Stimulated activated memory B cell treated with anti-CD40 and anti-IgM and Interleukin-4, amounts not matched to agents 10 μg/mL and 1 μg/mL and 100 μg/mL, for 72 hours (primary cell): ENCODE data around the gene PTPN12.

ENCODE experiments used
- ATAC-seq: fragments of 150-1000 bp; cut with Tn5 transposase; 2 replicates; pipeline ENCODE4 v1.10.0; 2021
- H3K27ac Mint-ChIP-seq: one replicate; pipeline ENCODE4 v1.8.0; 2022; ENCODE audit warnings: mild to moderate bottlenecking, mixed read lengths
- H3K27me3 Mint-ChIP-seq: one replicate; pipeline ENCODE4 v1.8.0; 2022; ENCODE audit warnings: mixed read lengths
- H3K36me3 Mint-ChIP-seq: one replicate; pipeline ENCODE4 v1.8.0; 2022; ENCODE audit warnings: mixed read lengths
- H3K4me1 Mint-ChIP-seq: one replicate; pipeline ENCODE4 v1.8.0; 2022; ENCODE audit warnings: mixed read lengths
- H3K4me3 Mint-ChIP-seq: one replicate; pipeline ENCODE4 v1.8.0; 2022; ENCODE audit warnings: mild to moderate bottlenecking, moderate library complexity, mixed read lengths
- H3K9me3 Mint-ChIP-seq: one replicate; pipeline ENCODE4 v1.8.0; 2022; ENCODE audit warnings: mixed read lengths

The PTPN12 gene

DNA sequence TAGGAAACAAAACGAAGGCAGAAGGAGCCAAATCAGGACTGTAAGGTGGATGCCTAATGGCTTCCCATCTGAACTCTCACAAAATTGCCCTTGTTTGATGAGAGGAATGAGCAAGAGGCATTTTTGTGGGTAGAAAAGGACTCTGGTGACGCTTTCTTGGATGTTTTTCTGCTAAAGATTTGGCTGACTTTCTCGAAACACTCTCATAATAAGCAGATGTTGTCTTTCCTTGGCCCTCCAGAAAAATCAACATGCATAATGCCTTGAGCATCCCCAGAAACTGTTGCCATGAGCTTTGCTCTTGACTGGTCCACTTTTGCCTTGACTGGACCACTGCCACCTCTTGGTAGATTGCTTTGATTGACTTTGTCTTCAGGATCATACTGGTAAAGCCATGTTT is 13.5 kb downstream of the PTPN12 start:
- ATAC-seq, result no peak
- no peak overlapping the region for H3K4me3 Mint-ChIP-seq
- peaks cover 42% of the 10 kb centered on the region for H3K4me1 Mint-ChIP-seq
- H3K27ac Mint-ChIP-seq, result no peak overlapping the region
- no peaks in the 10 kb centered on the region for H3K27me3 Mint-ChIP-seq
- peaks cover 37% of the 10 kb centered on the region for H3K36me3 Mint-ChIP-seq
- H3K9me3 Mint-ChIP-seq, result peaks cover 6% of the 10 kb centered on the region

DNA sequence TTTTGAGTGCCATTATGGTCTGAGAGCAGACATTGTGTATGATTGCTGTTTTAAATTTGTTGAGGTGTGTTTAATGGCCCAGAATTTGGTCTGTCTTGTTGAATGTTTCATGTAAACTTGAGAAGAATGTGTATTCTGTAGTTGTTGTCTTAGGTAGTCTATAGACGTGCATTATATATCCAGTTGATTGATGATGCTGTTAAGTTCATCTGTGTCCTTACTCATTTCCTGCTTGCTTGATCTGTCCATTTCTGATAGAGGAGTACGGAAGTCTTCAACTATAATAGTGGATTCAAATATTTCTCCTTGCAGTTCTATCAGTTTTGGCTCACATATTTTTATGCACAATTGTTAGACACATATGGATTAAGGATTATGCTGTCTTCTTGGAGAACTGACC is 16.0 kb downstream of the PTPN12 start:
- ATAC-seq, result no peak
- Mint-ChIP-seq H3K27ac (no peak overlapping the region), H3K36me3 (peaks cover 46% of the 10 kb centered on the region), H3K4me1 (peaks cover 45% of the 10 kb centered on the region), H3K4me3 (no peak overlapping the region), H3K27me3 (no peaks in the 10 kb centered on the region), H3K9me3 (peaks cover 6% of the 10 kb centered on the region)

DNA sequence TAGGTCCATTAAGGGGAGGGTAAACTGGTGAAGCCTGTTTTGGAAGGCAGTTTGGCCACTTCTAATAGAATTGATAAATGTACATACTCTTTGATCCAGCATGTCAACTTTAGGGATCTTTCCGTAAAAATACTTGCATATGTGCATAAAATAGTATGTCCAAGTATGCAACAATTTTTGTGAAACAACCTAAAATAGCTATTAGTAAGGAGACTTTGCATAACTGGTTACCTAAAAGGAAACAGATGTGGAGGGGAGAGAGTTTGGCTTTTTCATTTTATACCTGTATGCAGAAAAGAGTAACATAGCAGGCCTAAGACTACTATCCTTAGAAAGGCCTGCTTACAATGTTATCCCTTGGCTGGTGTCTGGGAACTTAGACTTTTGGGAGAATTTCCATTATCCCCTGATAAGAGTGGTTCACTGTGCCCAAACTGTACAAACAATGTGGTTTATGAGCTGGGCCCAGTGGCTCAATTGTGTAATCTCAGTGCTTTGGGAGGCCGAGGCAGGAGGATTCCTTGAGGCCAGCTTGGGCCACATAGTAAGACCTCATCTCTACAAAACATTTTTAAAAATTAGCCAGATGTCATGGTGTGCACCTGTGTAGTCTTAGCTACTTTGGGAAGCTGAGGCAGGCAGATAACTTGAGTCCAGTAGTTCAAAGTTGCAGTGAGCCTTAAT is 21.3 kb downstream of the PTPN12 start:
- peaks cover 83% of the 10 kb centered on the region for H3K4me1 Mint-ChIP-seq
- H3K4me3 Mint-ChIP-seq, result no peak overlapping the region
- peaks cover 35% of the 10 kb centered on the region for H3K36me3 Mint-ChIP-seq
- peaks cover 5% of the 10 kb centered on the region for H3K9me3 Mint-ChIP-seq
- ATAC-seq, result no peak
- H3K27me3 Mint-ChIP-seq, result no peaks in the 10 kb centered on the region
- H3K27ac Mint-ChIP-seq, result peak overlapping the region; percentile 48

DNA sequence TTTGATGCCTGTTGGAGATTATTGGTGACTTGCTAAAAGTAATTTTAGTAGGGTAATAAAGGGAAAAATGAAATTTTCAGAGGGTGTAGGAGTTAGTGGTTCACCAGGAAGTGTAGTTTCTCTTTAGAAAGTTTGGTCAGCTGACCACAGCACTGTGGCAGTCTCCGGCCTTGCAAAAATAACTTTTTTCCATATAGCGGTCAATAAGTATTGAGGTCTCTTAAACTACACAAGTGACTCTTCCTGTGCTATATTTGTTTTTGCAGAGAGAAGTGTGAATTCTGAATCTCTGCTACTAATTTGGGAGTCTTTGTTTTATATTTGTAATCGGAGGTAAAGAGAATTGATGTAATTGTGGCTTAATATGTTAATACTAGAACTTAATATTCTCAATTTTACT is 24.3 kb downstream of the PTPN12 start:
- Mint-ChIP-seq H3K36me3 (peaks cover 23% of the 10 kb centered on the region), H3K9me3 (no peaks in the 10 kb centered on the region), H3K27ac (peak overlapping the region; percentile 96), H3K27me3 (no peaks in the 10 kb centered on the region), H3K4me1 (peaks cover 79% of the 10 kb centered on the region), H3K4me3 (peak overlapping the region; percentile 62)
- peak; percentile 88 for ATAC-seq

DNA sequence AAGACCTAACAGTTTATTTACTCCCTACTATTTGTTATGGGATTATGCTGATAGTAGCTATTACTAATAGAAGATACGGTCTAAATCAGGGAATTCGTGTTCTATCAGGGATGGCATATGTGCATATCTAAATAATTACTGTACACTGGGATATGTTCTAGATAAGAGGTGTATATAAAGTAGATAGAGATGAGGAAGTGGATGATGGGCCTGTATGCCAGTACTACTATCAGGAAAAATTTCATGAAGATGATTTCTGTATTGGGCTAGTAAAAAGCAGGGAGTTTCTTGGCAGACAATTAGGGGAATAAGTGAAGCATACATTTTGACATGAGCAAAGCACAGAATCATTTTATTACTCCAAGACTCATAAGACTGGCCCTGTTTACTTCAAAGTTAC is 26.2 kb downstream of the PTPN12 start:
- no peaks in the 10 kb centered on the region for H3K9me3 Mint-ChIP-seq
- ATAC-seq, result no peak
- H3K27me3 Mint-ChIP-seq, result no peaks in the 10 kb centered on the region
- H3K36me3 Mint-ChIP-seq, result peaks cover 13% of the 10 kb centered on the region
- peaks cover 69% of the 10 kb centered on the region for H3K4me1 Mint-ChIP-seq
- peak overlapping the region; percentile 11 for H3K27ac Mint-ChIP-seq
- H3K4me3 Mint-ChIP-seq, result no peak overlapping the region

DNA sequence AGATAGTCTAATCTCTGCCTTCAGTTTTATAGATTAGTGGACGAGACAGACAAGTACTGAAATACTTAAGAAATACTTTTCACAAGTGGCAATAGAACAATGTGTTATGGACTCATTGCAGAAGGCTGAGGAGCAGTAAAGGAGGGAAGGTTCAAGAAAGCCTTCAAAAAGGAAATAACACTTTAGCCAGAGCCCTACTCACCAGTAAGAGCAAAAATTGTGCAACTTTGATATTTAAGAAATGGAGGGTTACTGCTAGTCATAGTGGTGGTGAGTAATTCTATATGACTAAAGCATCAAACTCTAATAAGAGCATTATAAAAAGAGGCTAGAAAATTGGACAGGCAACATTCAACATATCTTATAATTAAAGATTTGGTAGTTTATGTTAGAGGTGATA is 28.8 kb downstream of the PTPN12 start:
- no peaks in the 10 kb centered on the region for H3K27me3 Mint-ChIP-seq
- no peak for ATAC-seq
- no peaks in the 10 kb centered on the region for H3K9me3 Mint-ChIP-seq
- H3K27ac Mint-ChIP-seq, result peak overlapping the region; percentile 33
- H3K36me3 Mint-ChIP-seq, result peaks cover 13% of the 10 kb centered on the region
- H3K4me1 Mint-ChIP-seq, result peaks cover 54% of the 10 kb centered on the region
- no peak overlapping the region for H3K4me3 Mint-ChIP-seq

DNA sequence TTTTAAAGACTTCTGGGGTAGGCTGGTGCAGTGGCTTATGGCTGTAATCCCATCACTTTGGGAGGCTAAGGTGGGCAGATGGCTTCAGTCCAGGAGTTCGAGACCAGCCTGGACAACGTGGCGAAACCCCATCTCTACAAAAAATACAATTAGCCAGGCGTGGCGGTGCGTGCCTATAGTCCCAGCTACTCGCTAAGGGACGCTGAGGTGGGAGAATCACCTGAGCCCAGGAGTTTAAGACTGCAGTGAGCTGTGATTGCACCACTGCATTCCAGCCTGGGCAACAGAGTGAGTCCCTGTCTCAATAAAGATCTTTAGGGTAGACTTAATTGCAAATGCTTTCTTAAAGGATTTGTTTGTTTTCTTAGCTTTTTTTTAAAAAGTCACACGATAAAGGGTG is 29.3 kb downstream of the PTPN12 start:
- H3K27me3 Mint-ChIP-seq, result no peaks in the 10 kb centered on the region
- peaks cover 13% of the 10 kb centered on the region for H3K36me3 Mint-ChIP-seq
- H3K9me3 Mint-ChIP-seq, result no peaks in the 10 kb centered on the region
- no peak overlapping the region for H3K27ac Mint-ChIP-seq
- no peak overlapping the region for H3K4me3 Mint-ChIP-seq
- peaks cover 49% of the 10 kb centered on the region for H3K4me1 Mint-ChIP-seq
- ATAC-seq, result no peak

DNA sequence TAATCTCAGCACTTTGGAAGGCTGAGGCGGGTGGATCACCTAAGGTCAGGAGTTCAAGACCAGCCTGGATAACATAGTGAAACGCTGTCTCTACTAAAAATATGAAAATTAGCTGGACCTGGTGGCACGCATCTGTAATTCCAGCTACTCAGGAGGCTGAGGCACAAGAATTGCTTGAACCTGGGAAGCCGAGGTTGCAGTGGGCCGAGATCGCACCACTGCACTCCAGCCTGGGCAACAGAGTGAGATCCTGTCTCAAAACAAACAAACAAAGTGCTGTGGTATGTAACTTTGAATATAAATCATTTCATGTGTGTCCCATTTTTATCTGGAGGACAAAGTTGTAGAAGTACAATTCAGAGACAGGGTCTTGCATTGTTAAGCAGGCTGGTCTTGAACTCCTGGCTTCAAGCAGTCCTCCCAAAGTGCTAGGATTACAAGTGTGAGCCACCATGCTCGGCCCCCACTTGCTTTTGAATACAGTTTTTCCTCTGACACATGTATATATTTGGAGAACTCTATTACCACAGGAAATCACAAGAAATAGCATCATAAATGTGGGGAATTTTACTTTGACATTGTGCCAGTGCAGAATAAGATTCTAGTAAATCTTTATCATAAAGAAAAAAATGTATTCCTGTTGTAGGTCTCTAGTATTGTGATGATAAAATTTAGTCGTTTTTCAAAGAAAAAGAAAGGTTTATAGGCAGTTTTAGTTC is 32.6 kb downstream of the PTPN12 start:
- peaks cover 39% of the 10 kb centered on the region for H3K36me3 Mint-ChIP-seq
- H3K27ac Mint-ChIP-seq, result no peak overlapping the region
- ATAC-seq, result no peak
- H3K27me3 Mint-ChIP-seq, result no peaks in the 10 kb centered on the region
- H3K4me1 Mint-ChIP-seq, result peaks cover 34% of the 10 kb centered on the region
- no peaks in the 10 kb centered on the region for H3K9me3 Mint-ChIP-seq
- no peak overlapping the region for H3K4me3 Mint-ChIP-seq

DNA sequence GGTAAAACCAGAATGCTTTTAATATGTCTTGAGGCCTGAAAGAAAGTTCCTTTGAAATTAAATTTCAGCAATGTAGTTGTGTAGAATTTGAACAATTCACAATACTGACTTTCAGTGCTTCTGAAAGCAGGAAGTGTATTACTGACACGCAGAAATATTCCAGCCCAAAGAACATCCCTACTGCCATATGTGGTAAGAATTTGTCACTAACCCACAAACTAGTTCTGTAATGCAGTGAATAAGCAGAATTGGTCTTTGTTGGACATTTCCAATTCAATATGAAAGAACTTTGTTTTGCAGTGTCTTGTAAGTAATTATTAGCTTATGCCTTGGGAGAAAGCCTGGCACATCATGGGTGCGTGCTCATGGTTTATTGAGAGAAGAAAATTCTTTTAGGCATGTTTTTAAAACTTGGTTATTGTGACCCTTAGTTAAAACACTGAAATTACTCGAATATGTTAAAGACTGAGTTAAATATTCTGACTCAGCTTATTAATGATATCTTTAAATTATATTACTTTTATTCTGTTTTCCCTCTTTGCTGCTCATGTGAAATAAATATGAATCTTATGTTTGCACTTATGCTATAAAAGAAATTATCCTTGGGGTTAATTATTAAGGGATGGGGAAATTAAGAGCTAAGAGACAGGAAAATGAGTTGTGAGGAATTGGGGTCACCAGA is 33.4 kb downstream of the PTPN12 start:
- Mint-ChIP-seq H3K36me3 (peaks cover 40% of the 10 kb centered on the region), H3K9me3 (no peaks in the 10 kb centered on the region), H3K4me1 (peaks cover 28% of the 10 kb centered on the region), H3K4me3 (no peak overlapping the region), H3K27ac (no peak overlapping the region), H3K27me3 (no peaks in the 10 kb centered on the region)
- ATAC-seq, result no peak

DNA sequence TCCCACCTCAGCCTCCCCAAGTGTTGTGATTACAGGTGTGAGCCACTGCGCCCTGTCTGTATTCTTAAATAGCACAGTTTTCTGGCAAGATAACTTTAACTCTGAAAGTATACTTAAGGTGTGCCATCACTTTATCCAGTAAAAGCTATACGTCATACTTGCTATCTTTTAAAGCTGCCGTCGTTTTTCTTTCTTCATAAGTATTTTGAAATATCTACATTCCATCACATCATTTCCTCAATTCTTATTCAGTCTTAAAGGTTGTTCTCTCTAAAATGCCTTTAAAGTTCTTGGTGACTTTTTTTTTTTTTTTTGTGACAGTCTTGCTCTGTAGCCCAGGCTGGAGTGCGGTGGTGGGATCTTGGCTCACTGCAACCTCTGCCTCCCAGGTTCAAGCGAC is 34.7 kb downstream of the PTPN12 start:
- H3K4me3 Mint-ChIP-seq, result no peak overlapping the region
- H3K36me3 Mint-ChIP-seq, result peaks cover 42% of the 10 kb centered on the region
- H3K9me3 Mint-ChIP-seq, result no peaks in the 10 kb centered on the region
- no peak overlapping the region for H3K27ac Mint-ChIP-seq
- H3K27me3 Mint-ChIP-seq, result no peaks in the 10 kb centered on the region
- no peak for ATAC-seq
- peaks cover 18% of the 10 kb centered on the region for H3K4me1 Mint-ChIP-seq

DNA sequence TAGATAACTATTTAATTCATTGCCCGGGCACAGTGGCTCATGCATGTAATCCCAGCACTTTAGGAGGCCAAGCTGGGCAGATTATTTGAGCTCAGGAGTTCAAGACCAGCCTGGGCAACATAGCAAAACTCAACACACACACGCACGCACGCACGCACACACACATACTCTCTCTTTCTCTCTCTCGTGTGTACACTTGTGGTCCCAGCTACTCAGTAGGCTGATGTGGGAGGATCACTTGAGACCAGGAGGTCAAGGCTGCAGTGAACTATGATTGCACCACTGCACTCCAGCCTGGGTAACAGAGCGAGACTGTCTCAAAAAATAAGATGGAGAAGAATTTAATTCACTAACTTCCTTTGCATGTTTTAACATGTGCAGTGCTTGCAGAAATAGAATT is 38.1 kb downstream of the PTPN12 start:
- Mint-ChIP-seq H3K4me3 (no peak overlapping the region), H3K27me3 (no peaks in the 10 kb centered on the region), H3K36me3 (peaks cover 51% of the 10 kb centered on the region), H3K27ac (no peak overlapping the region), H3K9me3 (no peaks in the 10 kb centered on the region), H3K4me1 (peaks cover 7% of the 10 kb centered on the region)
- ATAC-seq, result no peak

DNA sequence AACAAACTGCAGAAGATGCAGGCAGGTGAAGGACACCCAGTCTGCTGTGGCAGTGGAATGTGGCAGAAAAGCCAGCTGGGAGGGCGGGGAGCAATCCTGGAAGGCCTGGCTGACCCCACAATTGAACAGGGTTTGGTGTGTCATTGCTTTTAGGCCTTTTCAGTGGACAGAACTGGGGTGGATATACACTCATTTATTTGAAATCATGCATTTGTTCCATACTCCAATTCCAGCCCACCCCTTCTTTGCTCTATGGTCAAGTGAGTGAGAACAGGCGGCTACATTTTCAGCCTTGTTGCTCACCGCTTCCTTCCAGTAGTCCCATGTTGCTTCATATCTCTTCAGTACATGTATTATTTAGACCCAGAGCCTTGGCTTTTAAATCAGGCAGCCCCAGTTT is 39.8 kb downstream of the PTPN12 start:
- peaks cover 52% of the 10 kb centered on the region for H3K36me3 Mint-ChIP-seq
- no peaks in the 10 kb centered on the region for H3K9me3 Mint-ChIP-seq
- H3K4me3 Mint-ChIP-seq, result no peak overlapping the region
- peaks cover 7% of the 10 kb centered on the region for H3K4me1 Mint-ChIP-seq
- no peaks in the 10 kb centered on the region for H3K27me3 Mint-ChIP-seq
- no peak overlapping the region for H3K27ac Mint-ChIP-seq
- no peak for ATAC-seq

DNA sequence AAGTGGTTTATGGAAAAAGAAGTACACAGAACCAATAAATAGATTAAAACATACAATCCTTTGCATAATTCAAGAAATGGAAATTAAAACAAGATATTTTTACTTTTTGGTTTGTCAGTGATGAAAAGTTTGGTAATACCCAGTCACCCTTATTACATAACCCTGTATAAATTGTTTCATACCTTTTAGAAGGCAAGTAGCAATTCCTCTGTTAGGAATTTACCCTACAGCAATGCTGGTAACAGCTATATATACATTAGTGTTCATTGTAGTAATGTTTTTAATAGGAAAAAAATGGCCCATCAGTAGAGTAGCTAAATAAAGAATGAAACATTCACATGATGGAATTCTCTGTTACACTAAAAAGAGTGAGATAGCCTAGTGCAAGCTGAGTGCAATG is 42.7 kb downstream of the PTPN12 start:
- H3K4me3 Mint-ChIP-seq, result no peak overlapping the region
- no peak for ATAC-seq
- H3K36me3 Mint-ChIP-seq, result peaks cover 45% of the 10 kb centered on the region
- H3K27ac Mint-ChIP-seq, result no peak overlapping the region
- H3K27me3 Mint-ChIP-seq, result no peaks in the 10 kb centered on the region
- no peaks in the 10 kb centered on the region for H3K4me1 Mint-ChIP-seq
- H3K9me3 Mint-ChIP-seq, result no peaks in the 10 kb centered on the region

DNA sequence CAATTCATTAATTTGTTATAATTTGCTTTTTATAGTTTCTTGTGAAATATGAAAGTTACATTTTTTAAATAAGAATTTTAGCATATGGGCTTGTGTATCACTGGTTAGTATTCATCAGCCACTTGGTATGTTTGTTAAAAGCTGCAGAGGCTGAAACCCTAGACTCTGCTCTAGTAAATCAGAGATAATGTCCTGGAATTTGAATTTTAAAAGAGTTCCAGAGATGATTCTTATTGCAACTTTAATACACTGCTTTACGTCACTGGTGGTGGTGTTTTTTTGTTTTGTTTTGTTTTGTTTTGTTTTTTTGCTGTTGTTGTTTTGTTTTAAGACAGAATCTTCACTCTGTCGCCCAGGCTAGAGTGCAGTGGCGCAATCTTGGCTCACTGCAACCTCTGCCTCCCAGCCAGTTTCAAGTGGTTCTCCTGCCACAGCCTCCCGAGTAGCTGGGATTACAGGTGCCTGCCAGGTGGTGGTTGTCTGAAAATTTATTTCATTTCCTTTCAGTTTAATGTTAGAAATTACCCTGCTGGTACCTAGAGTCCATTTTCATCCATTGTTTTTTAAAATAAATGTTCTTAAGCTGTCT is 43.8 kb downstream of the PTPN12 start:
- no peaks in the 10 kb centered on the region for H3K4me1 Mint-ChIP-seq
- no peaks in the 10 kb centered on the region for H3K27me3 Mint-ChIP-seq
- peaks cover 40% of the 10 kb centered on the region for H3K36me3 Mint-ChIP-seq
- no peaks in the 10 kb centered on the region for H3K9me3 Mint-ChIP-seq
- no peak for ATAC-seq
- H3K4me3 Mint-ChIP-seq, result no peak overlapping the region
- H3K27ac Mint-ChIP-seq, result no peak overlapping the region

DNA sequence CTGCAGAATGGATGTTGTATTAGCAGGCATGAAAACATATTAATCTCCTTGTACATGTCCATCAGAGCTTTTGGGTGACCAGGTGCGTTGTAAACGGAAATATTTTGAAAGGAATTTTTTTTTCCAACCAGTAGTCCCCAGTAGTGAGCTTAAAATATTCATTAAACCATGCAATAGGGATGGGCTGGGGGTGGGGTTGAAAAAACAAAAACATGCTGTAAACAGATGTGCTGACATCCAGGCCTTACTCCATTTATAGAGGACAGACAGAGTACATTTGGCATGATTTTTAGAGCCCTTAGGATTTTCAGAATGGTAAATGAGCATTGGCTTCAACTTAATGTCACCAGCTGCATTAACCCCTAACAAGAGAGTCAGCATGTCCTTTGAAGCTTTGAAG is 50.2 kb downstream of the PTPN12 start:
- Mint-ChIP-seq H3K4me1 (no peaks in the 10 kb centered on the region), H3K9me3 (no peaks in the 10 kb centered on the region)

More for the DNA sequence above, 50.2 kb downstream of the PTPN12 start:
- H3K4me3 Mint-ChIP-seq, result no peak overlapping the region
- H3K27me3 Mint-ChIP-seq, result no peaks in the 10 kb centered on the region
- H3K36me3 Mint-ChIP-seq, result peaks cover 24% of the 10 kb centered on the region
- no peak for ATAC-seq
- no peak overlapping the region for H3K27ac Mint-ChIP-seq
